ENCODE results near the gene DPPA5.

DNA sequence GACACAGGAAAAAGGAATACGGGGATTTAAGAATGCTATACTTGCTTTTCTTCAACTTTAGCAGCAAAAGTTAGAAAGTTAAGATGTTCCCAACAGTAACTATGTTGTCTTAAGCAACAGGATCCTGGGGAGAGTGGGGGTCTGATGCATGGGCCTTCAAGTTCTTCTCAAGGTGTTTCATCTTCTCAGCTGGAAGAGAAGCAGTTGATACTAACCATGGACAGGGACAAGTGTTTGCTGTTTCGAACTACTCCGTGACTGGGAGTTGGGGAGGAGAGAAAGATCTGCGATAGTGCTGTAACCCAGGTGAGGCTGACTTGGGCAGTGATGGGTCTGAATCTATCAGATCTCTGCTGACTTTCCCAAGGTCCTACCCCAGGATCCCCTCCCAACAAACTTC lies 14.6 kb upstream of the DPPA5 start:
- TF ChIP-seq, protein P1, sequence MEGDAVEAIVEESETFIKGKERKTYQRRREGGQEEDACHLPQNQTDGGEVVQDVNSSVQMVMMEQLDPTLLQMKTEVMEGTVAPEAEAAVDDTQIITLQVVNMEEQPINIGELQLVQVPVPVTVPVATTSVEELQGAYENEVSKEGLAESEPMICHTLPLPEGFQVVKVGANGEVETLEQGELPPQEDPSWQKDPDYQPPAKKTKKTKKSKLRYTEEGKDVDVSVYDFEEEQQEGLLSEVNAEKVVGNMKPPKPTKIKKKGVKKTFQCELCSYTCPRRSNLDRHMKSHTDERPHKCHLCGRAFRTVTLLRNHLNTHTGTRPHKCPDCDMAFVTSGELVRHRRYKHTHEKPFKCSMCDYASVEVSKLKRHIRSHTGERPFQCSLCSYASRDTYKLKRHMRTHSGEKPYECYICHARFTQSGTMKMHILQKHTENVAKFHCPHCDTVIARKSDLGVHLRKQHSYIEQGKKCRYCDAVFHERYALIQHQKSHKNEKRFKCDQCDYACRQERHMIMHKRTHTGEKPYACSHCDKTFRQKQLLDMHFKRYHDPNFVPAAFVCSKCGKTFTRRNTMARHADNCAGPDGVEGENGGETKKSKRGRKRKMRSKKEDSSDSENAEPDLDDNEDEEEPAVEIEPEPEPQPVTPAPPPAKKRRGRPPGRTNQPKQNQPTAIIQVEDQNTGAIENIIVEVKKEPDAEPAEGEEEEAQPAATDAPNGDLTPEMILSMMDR (IDR thresholded peaks at IDR 0.05): no peak
- no peak for TF ChIP-seq POLR2A (IDR thresholded peaks at IDR 0.05)
